ACC112 (cell line): ENCODE measurements around the gene KLHL15.

Experiments used
- H2AFZ ChIP-seq: fragments of 200-600 bp; sonication (generic); one replicate; pipeline ENCODE4 v1.6.0; 2017; ENCODE audit warnings: antibody characterized with exemption, low read length; ENCODE audit not compliant: unreplicated experiment
- H3K27ac ChIP-seq: fragments of 200-600 bp; sonication (generic); 2 replicates; pipeline ENCODE4 v1.5.1; 2014; ENCODE audit warnings: low read depth, mild to moderate bottlenecking, antibody characterized with exemption, low read length, moderate library complexity
- H3K27me3 ChIP-seq: fragments of 200-600 bp; sonication (generic); 2 replicates; pipeline ENCODE4 v1.6.1; 2014; ENCODE audit warnings: mild to moderate bottlenecking, antibody characterized with exemption, low read length, moderate library complexity, mixed read lengths; ENCODE audit not compliant: insufficient read depth
- H3K36me3 ChIP-seq: fragments of 200-600 bp; sonication (generic); 2 replicates; pipeline ENCODE4 v1.6.1; 2016; ENCODE audit warnings: mild to moderate bottlenecking, antibody characterized with exemption, low read length, moderate library complexity, mixed read lengths; ENCODE audit not compliant: insufficient read depth
- H3K4me1 ChIP-seq: fragments of 200-600 bp; sonication (generic); one replicate; pipeline ENCODE4 v1.6.1; 2016; ENCODE audit warnings: low read length, mixed read lengths; ENCODE audit not compliant: insufficient read depth, unreplicated experiment, control insufficient read depth
- H3K4me3 ChIP-seq: fragments of 200-600 bp; sonication (generic); 2 replicates; pipeline ENCODE4 v1.5.1; 2014; ENCODE audit warnings: mild to moderate bottlenecking, low read depth, low read length
- H3K79me2 ChIP-seq: fragments of 200-600 bp; sonication (generic); one replicate; pipeline ENCODE4 v1.6.0; 2016; ENCODE audit warnings: low read length; ENCODE audit not compliant: control insufficient read depth, unreplicated experiment, insufficient read depth

Gene KLHL15

GRCh38 chrX:24017674-24018073 is 9.3 kb downstream of the KLHL15 start:
- Histone ChIP-seq H3K27me3 (no peaks in the 10 kb centered on the region), H3K27ac (no peak overlapping the region), H3K4me3 (no peak overlapping the region), H3K79me2 (peaks cover 79% of the 10 kb centered on the region), H2AFZ (no peak overlapping the region), H3K36me3 (no peaks in the 10 kb centered on the region; the same call in 1 of the 2 replicates), H3K4me1 (peaks cover 31% of the 10 kb centered on the region)

DNA sequence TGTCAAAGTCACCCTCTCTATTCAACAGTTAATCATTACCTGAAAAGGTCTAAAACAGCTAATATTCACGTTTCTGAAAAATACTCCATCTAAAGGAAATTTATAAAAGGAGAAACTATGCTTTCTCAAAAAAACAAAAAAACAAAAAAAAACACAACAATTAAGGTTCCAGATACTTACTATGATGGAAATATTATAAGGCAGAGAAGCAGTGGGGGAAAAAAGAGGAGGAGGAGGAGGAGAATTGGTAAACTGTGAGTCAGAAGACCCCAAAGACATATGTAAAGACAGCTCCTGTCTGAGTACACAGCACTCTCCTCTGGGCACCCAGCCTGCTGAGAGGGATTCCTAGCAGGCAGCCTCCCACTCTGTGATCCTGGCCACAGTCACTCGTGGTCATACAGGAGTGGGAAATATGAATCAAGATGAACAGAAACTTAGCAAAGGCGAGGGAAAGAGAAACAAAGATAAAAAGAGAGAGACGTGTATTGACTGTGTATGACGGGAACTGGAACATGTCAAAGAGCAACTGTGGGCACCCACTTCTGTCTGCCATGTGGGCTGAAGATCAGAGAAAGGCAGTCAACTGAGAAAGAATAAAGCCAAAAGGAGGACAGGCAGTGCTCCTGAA is 12.5 kb downstream of the KLHL15 start:
- peaks cover 67% of the 10 kb centered on the region for H3K79me2 ChIP-seq
- H3K27ac ChIP-seq, result no peak overlapping the region

GRCh38 chrX:24012266-24012665 is 14.7 kb downstream of the KLHL15 start:
- Histone ChIP-seq H3K4me3 (no peak overlapping the region), H3K4me1 (peaks cover 20% of the 10 kb centered on the region), H2AFZ (no peak overlapping the region), H3K36me3 (no peaks in the 10 kb centered on the region), H3K27ac (no peak overlapping the region), H3K27me3 (no peaks in the 10 kb centered on the region), H3K79me2 (peaks cover 59% of the 10 kb centered on the region)

More for the DNA sequence above, 12.5 kb downstream of the KLHL15 start:
- H3K36me3 ChIP-seq, result no peaks in the 10 kb centered on the region
- H2AFZ ChIP-seq, result no peak overlapping the region
- H3K4me1 ChIP-seq, result peaks cover 13% of the 10 kb centered on the region
- no peak overlapping the region for H3K4me3 ChIP-seq
- H3K27me3 ChIP-seq, result no peaks in the 10 kb centered on the region

- H3K36me3 ChIP-seq, result peaks cover 18% of the 10 kb centered on the region
- no peak overlapping the region for H2AFZ ChIP-seq
- no peak overlapping the region for H3K4me3 ChIP-seq
- H3K27ac ChIP-seq, result no peak overlapping the region
- peaks cover 12% of the 10 kb centered on the region for H3K4me1 ChIP-seq
- H3K27me3 ChIP-seq, result no peaks in the 10 kb centered on the region
- H3K79me2 ChIP-seq, result peaks cover 43% of the 10 kb centered on the region
Observed at GRCh38 chrX:24005867-24006266, 21.1 kb downstream of the KLHL15 start.

GRCh38 chrX:24005028-24005427 is 22.0 kb downstream of the KLHL15 start:
- H3K4me1 ChIP-seq, result peaks cover 12% of the 10 kb centered on the region
- no peak overlapping the region for H3K27ac ChIP-seq
- H2AFZ ChIP-seq, result no peak overlapping the region
- H3K79me2 ChIP-seq, result peaks cover 34% of the 10 kb centered on the region
- H3K36me3 ChIP-seq, result peaks cover 18% of the 10 kb centered on the region
- H3K4me3 ChIP-seq, result no peak overlapping the region
- no peaks in the 10 kb centered on the region for H3K27me3 ChIP-seq

- H3K27me3 ChIP-seq, result no peaks in the 10 kb centered on the region
Observed at GRCh38 chrX:24002792-24003191, 24.2 kb downstream of the KLHL15 start.

GRCh38 chrX:24002167-24002566 is 24.8 kb downstream of the KLHL15 start:
- Histone ChIP-seq H3K27me3 (no peaks in the 10 kb centered on the region), H2AFZ (no peak overlapping the region), H3K4me3 (no peak overlapping the region), H3K27ac (no peak overlapping the region), H3K4me1 (peaks cover 4% of the 10 kb centered on the region), H3K36me3 (peaks cover 23% of the 10 kb centered on the region), H3K79me2 (peaks cover 25% of the 10 kb centered on the region)

More at GRCh38 chrX:24002792-24003191, 24.2 kb downstream of the KLHL15 start:
- H3K79me2 ChIP-seq, result peaks cover 25% of the 10 kb centered on the region
- no peak overlapping the region for H3K27ac ChIP-seq
- peaks cover 23% of the 10 kb centered on the region for H3K36me3 ChIP-seq
- H3K4me1 ChIP-seq, result peaks cover 4% of the 10 kb centered on the region
- no peak overlapping the region for H3K4me3 ChIP-seq
- H2AFZ ChIP-seq, result no peak overlapping the region

DNA sequence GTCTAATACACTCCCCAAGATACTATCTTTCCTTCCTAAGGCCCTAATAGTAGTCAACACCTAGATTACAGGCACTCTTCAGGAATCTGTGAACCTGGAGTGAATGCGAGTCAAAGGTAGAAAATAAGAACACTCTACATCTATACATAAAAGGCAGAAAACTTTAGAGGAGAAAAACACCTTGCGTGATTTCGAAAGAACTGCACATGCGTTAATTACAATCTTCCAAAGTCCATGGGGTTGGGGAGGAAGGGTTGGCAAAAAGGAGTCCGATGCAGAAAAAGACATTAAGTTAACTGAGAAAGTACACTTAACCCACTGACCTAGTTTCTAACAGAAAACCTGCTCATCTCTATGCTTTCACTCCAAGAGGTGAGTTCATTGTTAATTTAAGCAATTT is 27.3 kb downstream of the KLHL15 start:
- no peak overlapping the region for H3K4me3 ChIP-seq

DNA sequence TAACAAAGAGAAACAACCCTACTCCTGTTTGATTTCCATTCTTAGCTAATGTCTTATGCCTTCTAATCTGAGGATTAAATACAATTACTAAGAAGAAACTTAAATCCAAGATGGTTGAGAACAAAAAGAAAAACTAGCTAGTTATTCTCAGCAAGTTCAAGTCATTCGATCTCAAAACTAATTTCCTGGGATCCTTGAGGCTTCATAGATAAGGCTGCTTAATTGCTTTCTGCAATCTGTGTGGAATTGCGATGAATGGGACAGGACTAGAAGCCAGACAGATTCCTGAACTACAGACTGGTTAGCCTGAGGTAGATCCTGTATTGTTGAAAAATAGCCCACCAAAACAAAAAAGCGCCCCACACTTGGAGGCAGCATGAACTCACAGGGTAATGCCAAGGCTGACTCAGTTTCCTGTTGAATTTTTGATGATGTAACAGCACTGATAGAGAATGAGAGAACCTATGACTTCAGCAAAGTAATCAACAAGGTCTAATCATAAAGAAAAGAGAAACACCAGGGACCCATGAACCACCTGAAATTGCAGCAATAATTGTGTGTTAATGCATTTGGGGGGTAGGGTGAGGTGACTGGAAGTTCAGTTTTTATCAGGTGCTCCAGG is 33.9 kb downstream of the KLHL15 start:
- Histone ChIP-seq H3K27me3 (no peaks in the 10 kb centered on the region), H3K27ac (peak overlapping the region; percentile 46; the same call in 1 of the 2 replicates), H3K4me3 (no peak overlapping the region), H3K4me1 (peaks cover 16% of the 10 kb centered on the region), H3K36me3 (peaks cover 15% of the 10 kb centered on the region; the same call in 1 of the 2 replicates), H2AFZ (no peak overlapping the region), H3K79me2 (peaks cover 28% of the 10 kb centered on the region)

More for the DNA sequence above, 27.3 kb downstream of the KLHL15 start:
- Histone ChIP-seq H3K4me1 (no peaks in the 10 kb centered on the region), H3K36me3 (peaks cover 8% of the 10 kb centered on the region), H3K27me3 (no peaks in the 10 kb centered on the region), H2AFZ (no peak overlapping the region), H3K27ac (no peak overlapping the region), H3K79me2 (peaks cover 17% of the 10 kb centered on the region)

- H3K79me2 ChIP-seq, result peaks cover 33% of the 10 kb centered on the region
- H3K4me1 ChIP-seq, result peaks cover 16% of the 10 kb centered on the region
- no peak overlapping the region; the same call in 1 of the 2 replicates for H3K27ac ChIP-seq
- H3K36me3 ChIP-seq, result peaks cover 22% of the 10 kb centered on the region; the same call in 1 of the 2 replicates
- H3K27me3 ChIP-seq, result no peaks in the 10 kb centered on the region
- no peak overlapping the region for H3K4me3 ChIP-seq
- H2AFZ ChIP-seq, result no peak overlapping the region
Observed at GRCh38 chrX:23992431-23992830, 34.6 kb downstream of the KLHL15 start.

GRCh38 chrX:23990455-23990854 is 36.5 kb downstream of the KLHL15 start:
- Histone ChIP-seq H3K79me2 (peaks cover 28% of the 10 kb centered on the region), H3K27me3 (no peaks in the 10 kb centered on the region), H3K36me3 (peaks cover 30% of the 10 kb centered on the region)

More at GRCh38 chrX:23990455-23990854, 36.5 kb downstream of the KLHL15 start:
- Histone ChIP-seq H3K27ac (no peak overlapping the region), H2AFZ (no peak overlapping the region), H3K4me3 (no peak overlapping the region), H3K4me1 (peaks cover 16% of the 10 kb centered on the region)
